ENCODE measurements around the gene TTC21A. TPM values are rescaled to one million over a fixed set of nuclear protein-coding genes. Genes with fewer than 3 reads are reported as not detected.

Gene TTC21A
- total RNA-seq, 1 experiment from 2014 or later, result 1.2 TPM

GRCh38 chr3:39114456-39114855, 7.0 kb downstream of the TTC21A start:
- H3K4me2 ChIP-seq (ENCODE audit: low read length), result no peak overlapping the region
- ATAC-seq, result no peak
- H2AFZ ChIP-seq (ENCODE audit: low read length), result no peak overlapping the region
- TF ChIP-seq CTCF (conservative IDR thresholded peaks at IDR 0.05; ENCODE audit: low read depth, low read length) (no peak), EZH2phosphoT487 (IDR thresholded peaks at IDR 0.05; ENCODE audit: borderline replicate concordance, low read length) (no peak), EZH2 (IDR thresholded peaks at IDR 0.05; ENCODE audit: low read length, unreplicated experiment) (no peak)
- no peak overlapping the region for H3K27ac ChIP-seq (ENCODE audit: low read length)
- intact Hi-C loops (cut with micrococcal nuclease), result no loop called here
- no peak overlapping the region for H3K4me3 ChIP-seq (ENCODE audit: low read length)
- H3K4me1 ChIP-seq (ENCODE audit: insufficient read depth, low read length), result no peaks in the 10 kb centered on the region
- H3K9me2 ChIP-seq (replicated peaks; ENCODE audit: low read length), result no peaks in the 10 kb centered on the region
- CTCF ChIA-PET, result no interaction called here
- no peaks in the 10 kb centered on the region for H3K27me3 ChIP-seq (ENCODE audit: low read length)
- no peak overlapping the region for H3K9ac ChIP-seq (ENCODE audit: low read length)
- H4K20me1 ChIP-seq (ENCODE audit: low read length), result no peaks in the 10 kb centered on the region
- no TSS peak for BruUV-seq (replicated peaks)
- H3K9me3 ChIP-seq (ENCODE audit: low read length), result no peaks in the 10 kb centered on the region
- no peak for DNase-seq
- no peaks in the 10 kb centered on the region for H3K79me2 ChIP-seq (ENCODE audit: low read length)
- no peaks in the 10 kb centered on the region for H3F3A ChIP-seq (ENCODE audit: low read length, unreplicated experiment)
- no peaks in the 10 kb centered on the region for H3K36me3 ChIP-seq (ENCODE audit: low read depth, low read length)
- POLR2A ChIA-PET (ENCODE audit: unreplicated experiment), result no interaction called here

GRCh38 chr3:39115870-39116269, 8.4 kb downstream of the TTC21A start:
- no TSS peak for BruUV-seq (replicated peaks)
- Histone ChIP-seq H3K9ac (ENCODE audit: low read length) (no peak overlapping the region), H3F3A (ENCODE audit: low read length, unreplicated experiment) (no peaks in the 10 kb centered on the region), H3K27ac (ENCODE audit: low read length) (no peak overlapping the region), H2AFZ (ENCODE audit: low read length) (no peak overlapping the region), H3K79me2 (ENCODE audit: low read length) (no peaks in the 10 kb centered on the region), H3K4me1 (ENCODE audit: insufficient read depth, low read length) (no peaks in the 10 kb centered on the region), H3K4me3 (ENCODE audit: low read length) (no peak overlapping the region), H3K9me2 (replicated peaks; ENCODE audit: low read length) (no peaks in the 10 kb centered on the region), H3K9me3 (ENCODE audit: low read length) (no peaks in the 10 kb centered on the region), H3K4me2 (ENCODE audit: low read length) (no peak overlapping the region), H4K20me1 (ENCODE audit: low read length) (no peaks in the 10 kb centered on the region), H3K27me3 (ENCODE audit: low read length) (no peaks in the 10 kb centered on the region), H3K36me3 (ENCODE audit: low read depth, low read length) (no peaks in the 10 kb centered on the region)
- DNase-seq (no peak), ATAC-seq (no peak)
- CTCF ChIA-PET, result no interaction called here
- POLR2A ChIA-PET (ENCODE audit: unreplicated experiment), result no interaction called here
- no peak for TF ChIP-seq EZH2 (IDR thresholded peaks at IDR 0.05; ENCODE audit: low read length, unreplicated experiment)
- no peak for TF ChIP-seq EZH2phosphoT487 (IDR thresholded peaks at IDR 0.05; ENCODE audit: borderline replicate concordance, low read length)
- TF ChIP-seq CTCF (conservative IDR thresholded peaks at IDR 0.05; ENCODE audit: low read depth, low read length), result no peak
- intact Hi-C loops (cut with micrococcal nuclease), result no loop called here

GRCh38 chr3:39118079-39118478, 10.6 kb downstream of the TTC21A start:
- ChIA-PET POLR2A (ENCODE audit: unreplicated experiment) (no interaction called here), CTCF (no interaction called here)
- H3K9ac ChIP-seq (ENCODE audit: low read length), result no peak overlapping the region
- no peaks in the 10 kb centered on the region for H3K27me3 ChIP-seq (ENCODE audit: low read length)
- no TSS peak for BruUV-seq (replicated peaks)
- DNase-seq, result no peak
- H3F3A ChIP-seq (ENCODE audit: low read length, unreplicated experiment), result no peaks in the 10 kb centered on the region
- no peak overlapping the region for H2AFZ ChIP-seq (ENCODE audit: low read length)
- H3K4me1 ChIP-seq (ENCODE audit: insufficient read depth, low read length), result no peaks in the 10 kb centered on the region
- H3K9me2 ChIP-seq (replicated peaks; ENCODE audit: low read length), result no peaks in the 10 kb centered on the region
- H4K20me1 ChIP-seq (ENCODE audit: low read length), result no peaks in the 10 kb centered on the region
- no peaks in the 10 kb centered on the region for H3K79me2 ChIP-seq (ENCODE audit: low read length)
- no peak for TF ChIP-seq EZH2phosphoT487 (IDR thresholded peaks at IDR 0.05; ENCODE audit: borderline replicate concordance, low read length)
- TF ChIP-seq CTCF (conservative IDR thresholded peaks at IDR 0.05; ENCODE audit: low read depth, low read length), result no peak
- no peak for TF ChIP-seq EZH2 (IDR thresholded peaks at IDR 0.05; ENCODE audit: low read length, unreplicated experiment)
- no peak for ATAC-seq
- intact Hi-C loops (cut with micrococcal nuclease), result no loop called here
- no peaks in the 10 kb centered on the region for H3K9me3 ChIP-seq (ENCODE audit: low read length)
- H3K4me2 ChIP-seq (ENCODE audit: low read length), result no peak overlapping the region
- no peak overlapping the region for H3K27ac ChIP-seq (ENCODE audit: low read length)
- no peak overlapping the region for H3K4me3 ChIP-seq (ENCODE audit: low read length)
- H3K36me3 ChIP-seq (ENCODE audit: low read depth, low read length), result no peaks in the 10 kb centered on the region
